GM12878 (cell line): Measurements from ENCODE around the gene EPB41L4B. TPM values are rescaled to one million over a fixed set of nuclear protein-coding genes. Genes with fewer than 3 reads are reported as not detected.

Source experiments
- ATAC-seq: fragments of 200-7000 bp; cut with Tn5 transposase; 3 replicates; pipeline ENCODE4 v1.9.1; 2020; ENCODE audit warnings: mild to moderate bottlenecking, moderate library complexity
- BruUV-seq: library from RNA; stranded (reverse); fragments of 400-500 nt; replicated peaks from 2 replicates; lab custom pipeline; 2021; lab: Mats Ljungman, UMichigan
- CTCF ChIA-PET: fragments of 300-600 bp; sonication (Branson Sonifier 250); formaldehyde crosslinking; extraction: SDS; loops from one replicate; lab custom pipeline; 2021; ENCODE audit warnings: inconsistent platforms; lab: Yijun Ruan, JAX
- POLR2A ChIA-PET: fragments of 350-600 bp; formaldehyde crosslinking; extraction: SDS; loops from one replicate; lab custom pipeline; 2021; ENCODE audit warnings: inconsistent platforms; lab: Charles Lee
- RAD21 ChIA-PET: fragments of 300-600 bp; sonication (Branson Sonifier 250); formaldehyde crosslinking; loops from one replicate; lab custom pipeline; 2023; ENCODE audit warnings: antibody characterized with exemption; ENCODE audit not compliant: unreplicated experiment; lab: Charles Lee
- SMC1A ChIA-PET: fragments of 300-600 bp; sonication (Branson Sonifier 250); formaldehyde crosslinking; loops from one replicate; lab custom pipeline; 2023; ENCODE audit not compliant: unreplicated experiment, uncharacterized antibody; lab: Charles Lee
- DNase-seq: peaks from one replicate; pipeline ENCODE4 v3.0.0-alpha.2; 2011; ENCODE audit warnings: low read depth, low spot score
- FAIRE-seq: peaks from 3 replicates; lab custom pipeline; 2011; peaks lifted over from hg19 to GRCh38; lab: Jason Lieb, UNC
- H2AFZ ChIP-seq: 2 replicates; pipeline ENCODE4 v1.6.0; 2011; ENCODE audit warnings: low read depth, low read length, control low read depth; ENCODE audit not compliant: control insufficient read depth
- H3K27ac ChIP-seq: 2 replicates; pipeline ENCODE4 v1.5.1; 2011; ENCODE audit warnings: control low read depth; ENCODE audit not compliant: control insufficient read depth, insufficient read depth
- H3K27me3 ChIP-seq, 2 experiments: replicated peaks in 1 of 2; 2 replicates each; pipeline versions ENCODE4 v1.6.0 to v1.6.1; 2011; ENCODE audit warnings: low read length in 1 of 2; ENCODE audit not compliant: control insufficient read depth in 2 of 2, insufficient read depth in 2 of 2
- H3K36me3 ChIP-seq, 2 experiments: 2 replicates each; pipeline ENCODE4 v1.5.1; 2011; ENCODE audit warnings: low read length in 1 of 2; ENCODE audit not compliant: control insufficient read depth in 2 of 2, insufficient read depth in 2 of 2
- H3K4me1 ChIP-seq: 2 replicates; pipeline ENCODE4 v1.6.1; 2011; ENCODE audit warnings: mild to moderate bottlenecking, low read length, moderate library complexity, mixed read lengths; ENCODE audit not compliant: control insufficient read depth, insufficient read depth
- H3K4me2 ChIP-seq: 2 replicates; pipeline ENCODE4 v1.6.0; 2011; ENCODE audit warnings: control low read depth; ENCODE audit not compliant: control insufficient read depth, insufficient read depth
- H3K4me3 ChIP-seq: fragments of 200-600 bp; sonication (generic); 2 replicates; pipeline ENCODE4 v1.5.1; 2016
- H3K79me2 ChIP-seq: 2 replicates; pipeline ENCODE4 v1.6.0; 2011; ENCODE audit warnings: low read length; ENCODE audit not compliant: control insufficient read depth, insufficient read depth
- H3K9ac ChIP-seq: 2 replicates; pipeline ENCODE4 v1.8.0; 2011; ENCODE audit warnings: low read length, control low read depth, mixed read lengths; ENCODE audit not compliant: control insufficient read depth, insufficient read depth
- H3K9me3 ChIP-seq: replicated peaks from 3 replicates; pipeline ENCODE4 v1.5.1; 2011; ENCODE audit warnings: mild to moderate bottlenecking, low read length; ENCODE audit not compliant: control insufficient read depth, insufficient read depth
- H4K20me1 ChIP-seq: 2 replicates; pipeline ENCODE4 v1.6.0; 2011; ENCODE audit not compliant: control insufficient read depth, insufficient read depth
- BCL11A ChIP-seq: IDR thresholded peaks from 2 replicates; pipeline ENCODE4 v1.6.1; 2011; ENCODE audit warnings: low read depth, low read length
- CBX3 ChIP-seq: fragments of 200-600 bp; sonication (generic); IDR thresholded peaks from 2 replicates; pipeline ENCODE4 v1.6.1; 2016; ENCODE audit warnings: low read depth, borderline replicate concordance
- CHD2 ChIP-seq: IDR thresholded peaks from 2 replicates; pipeline ENCODE4 v1.6.1; 2011; ENCODE audit warnings: low read depth, low read length, improper control_type of control experiment, borderline replicate concordance
- FOS ChIP-seq: IDR thresholded peaks from 3 replicates; pipeline ENCODE4 v1.6.1; 2011; ENCODE audit warnings: borderline replicate concordance; ENCODE audit not compliant: insufficient read length; ENCODE audit errors: extremely low read depth
- KDM1A ChIP-seq: fragments of 200-600 bp; sonication (generic); IDR thresholded peaks from 2 replicates; pipeline ENCODE4 v1.6.1; 2016; ENCODE audit warnings: borderline replicate concordance
- NFIC ChIP-seq: IDR thresholded peaks from 2 replicates; pipeline ENCODE4 v1.6.1; 2012; ENCODE audit warnings: low read depth, mild to moderate bottlenecking, inconsistent platforms, low read length, moderate library complexity
- POLR2A ChIP-seq: IDR thresholded peaks from 2 replicates; pipeline ENCODE4 v1.6.1; 2011; ENCODE audit warnings: low read depth, mild to moderate bottlenecking, low read length
- RAD21 ChIP-seq: IDR thresholded peaks from 2 replicates; pipeline ENCODE4 v1.6.1; 2011; ENCODE audit warnings: mild to moderate bottlenecking, low read depth, low read length, moderate library complexity; ENCODE audit not compliant: insufficient read depth
- RELA ChIP-seq: fragments of 450-650 bp; IDR thresholded peaks from 2 replicates; pipeline ENCODE4 v1.8.0; 2014; ENCODE audit warnings: borderline replicate concordance; ENCODE audit not compliant: partially characterized antibody
- WGBS: methylation state at CpG from one replicate; pipeline ENCODE4 v1.1.6; 2016; ENCODE audit warnings: low lambda C conversion rate; ENCODE audit not compliant: insufficient replicate concordance, insufficient coverage; ENCODE audit errors: missing lambda C conversion rate; 5-methylcytosine and 5-hydroxymethylcytosine counted together
- in situ Hi-C: fragments of 300-500 bp; cut with MboI; formaldehyde crosslinking; loops from 9 replicates; pipeline ENCODE4 v1.14.3; 2018; ENCODE audit warnings: mixed read lengths
- intact Hi-C: fragments of 100-400 bp; cut with micrococcal nuclease; formaldehyde crosslinking; loops from one replicate; pipeline ENCODE4 v1.14.2; 2022; ENCODE audit not compliant: unreplicated experiment
- polyA plus RNA-seq, 11 experiments: library from polyadenylated mRNA; depleted of rRNA in 4 of 11; unstranded in 6 of 11; stranded (reverse) in 5 of 11; fragments of >200 nt; fragmentation: Nextera tagmentation in 4 of 11; fragmentation: Illumina TruSeq in 1 of 11; extraction: Ambion mirVana in 4 of 11; extraction: Trizol in 1 of 11; gene quantifications; 1 replicate in 1 of 11; 2 replicates in 10 of 11; pipeline versions ENCODE4 v1.2.1 to v1.2.3, GENCODE V29; 2011 to 2016; ENCODE audit warnings: inconsistent platforms in 2 of 11, missing spikeins in 2 of 11, low read depth in 1 of 11
- total RNA-seq, 4 experiments: library from RNA; depleted of rRNA in 3 of 4; stranded (reverse); fragments of >200 nt in 3 of 4; fragmentation: Illumina TruSeq in 1 of 4; extraction: Trizol in 1 of 4; gene quantifications; 2 replicates each; pipeline versions ENCODE4 v1.2.1 to v1.2.3, GENCODE V29; 2013 to 2021
- TF ChIP-seq, protein P1 (sequence below): fragments of 450-650 bp; IDR thresholded peaks from 2 replicates; pipeline ENCODE4 v1.6.1; 2017; ENCODE audit warnings: mild to moderate bottlenecking, moderate library complexity

Gene EPB41L4B
- total and polyA plus RNA-seq, 10 of the 15 experiments (the other 5 are each of a cell fraction or from before 2014, with no cell fraction given), result 0.04 to 0.75 (median 0.13) TPM; not detected in 1

GRCh38 chr9:109132567-109133021 lies 188.3 kb downstream of the EPB41L4B start:
- CTCF ChIA-PET, result no interaction called here
- TF ChIP-seq KDM1A, result no peak
- no peak for FAIRE-seq

DNA sequence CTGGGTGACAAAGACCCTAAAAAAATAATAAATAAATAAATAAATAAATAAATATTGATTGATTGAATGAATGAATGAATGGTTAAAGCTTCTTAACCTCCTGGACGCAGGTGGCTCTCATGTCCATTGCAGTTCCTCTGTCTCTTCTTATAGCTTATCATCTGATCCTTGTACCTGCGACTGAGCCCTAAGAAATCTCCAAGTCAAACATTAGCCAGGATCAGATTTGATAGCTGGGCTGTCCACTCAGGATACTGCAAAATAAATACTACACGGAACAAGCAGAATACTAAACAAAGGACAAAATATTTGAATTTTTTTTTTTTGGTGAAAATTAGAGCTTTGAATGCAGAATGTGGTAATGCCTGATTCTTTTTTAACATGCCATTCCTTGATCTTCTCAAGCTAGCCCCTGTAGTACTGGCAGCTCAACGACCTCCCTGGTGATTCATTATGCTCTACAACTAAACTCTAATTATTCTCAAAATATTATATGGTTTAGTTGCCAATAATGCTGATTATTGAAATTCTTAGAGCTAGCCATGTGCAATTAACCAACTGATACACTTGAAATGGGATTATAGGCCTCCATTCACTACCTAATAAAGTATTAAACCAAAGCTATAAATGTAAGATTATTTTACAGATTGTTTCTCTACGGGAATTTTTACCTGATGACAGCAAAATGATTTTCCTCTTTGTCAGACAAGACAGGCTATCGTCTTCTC lies 191.2 kb downstream of the EPB41L4B start:
- H3K79me2 ChIP-seq, result no peaks in the 10 kb centered on the region
- H3K4me3 ChIP-seq, result no peak overlapping the region
- ChIA-PET POLR2A (no interaction called here), CTCF (interaction anchor here (0.9 kb wide), 1 partner anchor 17 kb away, joined by 3 read pairs; no protein-coding TSS in a partner anchor), RAD21 (interaction anchor here (0.6 to 1.0 kb wide), 3 partner anchors 12 to 1023 kb away, joined by 3 read pairs; no protein-coding TSS in a partner anchor), SMC1A (interaction anchor here (0.6 kb wide), 2 partner anchors 32 to 1128 kb away, joined by 3 read pairs; no protein-coding TSS in a partner anchor)
- H2AFZ ChIP-seq, result no peak overlapping the region
- 39% methylated on average over 6 of the region's 6 CpGs for WGBS
- H3K36me3 ChIP-seq, result no peaks in the 10 kb centered on the region
- no peak overlapping the region for H3K9ac ChIP-seq
- H3K4me1 ChIP-seq, result no peaks in the 10 kb centered on the region
- H3K27ac ChIP-seq, result no peak overlapping the region
- intact Hi-C loops, result no loop called here
- DNase-seq, result no peak
- in situ Hi-C loops, result no loop called here
- FAIRE-seq, result no peak
- BruUV-seq, result no TSS peak
- H3K4me2 ChIP-seq, result no peak overlapping the region
- no peaks in the 10 kb centered on the region for H3K27me3 ChIP-seq
- no peaks in the 10 kb centered on the region for H4K20me1 ChIP-seq
- no peaks in the 10 kb centered on the region for H3K9me3 ChIP-seq
- ATAC-seq, result no peak
- TF ChIP-seq NFIC (no peak), RELA (no peak), CBX3 (no peak), CHD2 (no peak), POLR2A (no peak), FOS (no peak), RAD21 (no peak), BCL11A (no peak)
- TF ChIP-seq, protein P1, sequence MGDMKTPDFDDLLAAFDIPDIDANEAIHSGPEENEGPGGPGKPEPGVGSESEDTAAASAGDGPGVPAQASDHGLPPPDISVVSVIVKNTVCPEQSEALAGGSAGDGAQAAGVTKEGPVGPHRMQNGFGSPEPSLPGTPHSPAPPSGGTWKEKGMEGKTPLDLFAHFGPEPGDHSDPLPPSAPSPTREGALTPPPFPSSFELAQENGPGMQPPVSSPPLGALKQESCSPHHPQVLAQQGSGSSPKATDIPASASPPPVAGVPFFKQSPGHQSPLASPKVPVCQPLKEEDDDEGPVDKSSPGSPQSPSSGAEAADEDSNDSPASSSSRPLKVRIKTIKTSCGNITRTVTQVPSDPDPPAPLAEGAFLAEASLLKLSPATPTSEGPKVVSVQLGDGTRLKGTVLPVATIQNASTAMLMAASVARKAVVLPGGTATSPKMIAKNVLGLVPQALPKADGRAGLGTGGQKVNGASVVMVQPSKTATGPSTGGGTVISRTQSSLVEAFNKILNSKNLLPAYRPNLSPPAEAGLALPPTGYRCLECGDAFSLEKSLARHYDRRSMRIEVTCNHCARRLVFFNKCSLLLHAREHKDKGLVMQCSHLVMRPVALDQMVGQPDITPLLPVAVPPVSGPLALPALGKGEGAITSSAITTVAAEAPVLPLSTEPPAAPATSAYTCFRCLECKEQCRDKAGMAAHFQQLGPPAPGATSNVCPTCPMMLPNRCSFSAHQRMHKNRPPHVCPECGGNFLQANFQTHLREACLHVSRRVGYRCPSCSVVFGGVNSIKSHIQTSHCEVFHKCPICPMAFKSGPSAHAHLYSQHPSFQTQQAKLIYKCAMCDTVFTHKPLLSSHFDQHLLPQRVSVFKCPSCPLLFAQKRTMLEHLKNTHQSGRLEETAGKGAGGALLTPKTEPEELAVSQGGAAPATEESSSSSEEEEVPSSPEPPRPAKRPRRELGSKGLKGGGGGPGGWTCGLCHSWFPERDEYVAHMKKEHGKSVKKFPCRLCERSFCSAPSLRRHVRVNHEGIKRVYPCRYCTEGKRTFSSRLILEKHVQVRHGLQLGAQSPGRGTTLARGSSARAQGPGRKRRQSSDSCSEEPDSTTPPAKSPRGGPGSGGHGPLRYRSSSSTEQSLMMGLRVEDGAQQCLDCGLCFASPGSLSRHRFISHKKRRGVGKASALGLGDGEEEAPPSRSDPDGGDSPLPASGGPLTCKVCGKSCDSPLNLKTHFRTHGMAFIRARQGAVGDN, result no peak

More at GRCh38 chr9:109132567-109133021, 188.3 kb downstream of the EPB41L4B start:
- Histone ChIP-seq H3K4me2 (no peak overlapping the region), H3K4me1 (no peaks in the 10 kb centered on the region), H3K36me3 (no peaks in the 10 kb centered on the region), H4K20me1 (no peaks in the 10 kb centered on the region), H3K27me3 (no peaks in the 10 kb centered on the region), H2AFZ (no peak overlapping the region), H3K9ac (no peak overlapping the region), H3K79me2 (no peaks in the 10 kb centered on the region), H3K4me3 (no peak overlapping the region), H3K9me3 (no peaks in the 10 kb centered on the region), H3K27ac (no peak overlapping the region)
- intact Hi-C loops, result no loop called here
- in situ Hi-C loops, result no loop called here
- 15% methylated on average over 2 of the region's 2 CpGs for WGBS
- no TSS peak for BruUV-seq
- ATAC-seq (no peak), DNase-seq (no peak)
- POLR2A ChIA-PET, result no interaction called here
- SMC1A ChIA-PET, result no interaction called here
- RAD21 ChIA-PET, result no interaction called here
